Thyroid gland (tissue), 4 donors: ENCODE measurements around the gene RALGAPB.

Source experiments
- CTCF ChIP-seq, 6 experiments: fragments of 200-600 bp in 3 of 6; fragments of 450-650 bp in 3 of 6; sonication (generic) in 3 of 6; IDR thresholded peaks; one replicate each; pipeline ENCODE4 v1.5.1; 2016 to 2019; ENCODE audit warnings: antibody characterized with exemption in 6 of 6, mild to moderate bottlenecking in 2 of 6, inconsistent platforms in 1 of 6, moderate library complexity in 1 of 6
- POLR2A ChIP-seq, 2 donors: fragments of 450-650 bp; IDR thresholded peaks; one replicate each; pipeline ENCODE4 v1.6.1; 2017; ENCODE audit warnings: antibody characterized with exemption in 2 of 2, mild to moderate bottlenecking in 2 of 2, moderate library complexity in 1 of 2

- TF ChIP-seq POLR2A (IDR thresholded peaks at IDR 0.05), result no peak
- no peak for TF ChIP-seq CTCF (IDR thresholded peaks at IDR 0.05)
These were observed 135.5 kb downstream of the RALGAPB start for GRCh38 chr20:38608188-38608587.
